Measurements from ENCODE around the gene GABBR1. TPM values are rescaled to one million over a fixed set of nuclear protein-coding genes. Genes with fewer than 3 reads are reported as not detected.

The GABBR1 gene
- total RNA-seq, 4 donors from 2014 or later, result 11.5 to 40.4 (median 30.5) TPM

- no peak for TF ChIP-seq POLR2A (IDR thresholded peaks at IDR 0.05)
- no peak for TF ChIP-seq EP300 (IDR thresholded peaks at IDR 0.05; ENCODE audit: low read depth)
- no peak for TF ChIP-seq CTCF (IDR thresholded peaks at IDR 0.05)
- TF ChIP-seq POLR2AphosphoS5 (IDR thresholded peaks at IDR 0.05), result no peak
- no peak for DNase-seq
These were observed 80.4 kb downstream of the GABBR1 start for GRCh38 chr6:29552512-29553051.

GRCh38 chr6:29547573-29547972, 85.4 kb downstream of the GABBR1 start:
- Histone ChIP-seq H3K27me3 (peaks cover 4% of the 10 kb centered on the region), H3K4me1 (no peaks in the 10 kb centered on the region), H3K4me3 (no peak overlapping the region), H3K9me3 (no peaks in the 10 kb centered on the region), H3K27ac (no peak overlapping the region), H3K36me3 (no peaks in the 10 kb centered on the region)
- DNase-seq, result no peak
- intact Hi-C loops (cut with DNase I; ENCODE audit: low total_unique reads), result no loop called here
- in situ Hi-C loops (cut with MboI; ENCODE audit: low pct_ligation_motif_present in 1 of 4, low pct_unique_long_range_greater_than_20kb in 1 of 4, low sequenced_read_pairs in 3 of 4), result no loop called here
- TF ChIP-seq POLR2A (IDR thresholded peaks at IDR 0.05), result no peak
- no peak for TF ChIP-seq CTCF (IDR thresholded peaks at IDR 0.05)
- no peak for TF ChIP-seq POLR2AphosphoS5 (IDR thresholded peaks at IDR 0.05)
- TF ChIP-seq EP300 (IDR thresholded peaks at IDR 0.05; ENCODE audit: low read depth), result no peak
- 50 to 55% methylated on average over 2 to 3 of the region's 3 CpGs for WGBS, 2 donors (ENCODE audit: low coverage in 1 of 2)

More at GRCh38 chr6:29552512-29553051, 80.4 kb downstream of the GABBR1 start:
- intact Hi-C loops (cut with DNase I; ENCODE audit: low total_unique reads) (no loop called here), in situ Hi-C loops (cut with MboI; ENCODE audit: low pct_ligation_motif_present in 1 of 4, low pct_unique_long_range_greater_than_20kb in 1 of 4, low sequenced_read_pairs in 3 of 4) (no loop called here)
- no peaks in the 10 kb centered on the region for H3K9me3 ChIP-seq
- peaks cover 52% of the 10 kb centered on the region for H3K27me3 ChIP-seq
- peaks cover 4 to 15% (median 9%) of the 10 kb centered on the region in 4 donors for H3K4me1 ChIP-seq
- peak overlapping the region in 1 of 4 donors; percentile 49 for H3K27ac ChIP-seq
- H3K4me3 ChIP-seq, result peak overlapping the region in 2 of 4 donors; percentile 31 to 49
- no peaks in the 10 kb centered on the region for H3K36me3 ChIP-seq
- 24% methylated on average over 3 to 5 of the region's 5 CpGs for WGBS, 2 donors (ENCODE audit: low coverage in 1 of 2)

- WGBS, 2 donors (ENCODE audit: low coverage in 1 of 2), result 62 to 72% methylated on average over 3 to 4 of the region's 4 CpGs
- Histone ChIP-seq H3K27ac (no peak overlapping the region), H3K27me3 (no peaks in the 10 kb centered on the region), H3K9me3 (no peaks in the 10 kb centered on the region), H3K4me3 (no peak overlapping the region), H3K4me1 (no peaks in the 10 kb centered on the region), H3K36me3 (no peaks in the 10 kb centered on the region)
- no peak for DNase-seq
- intact Hi-C loops (cut with DNase I; ENCODE audit: low total_unique reads), result no loop called here
- no peak for TF ChIP-seq POLR2AphosphoS5 (IDR thresholded peaks at IDR 0.05)
- TF ChIP-seq CTCF (IDR thresholded peaks at IDR 0.05), result no peak
- TF ChIP-seq POLR2A (IDR thresholded peaks at IDR 0.05), result no peak
- TF ChIP-seq EP300 (IDR thresholded peaks at IDR 0.05; ENCODE audit: low read depth), result no peak
- in situ Hi-C loops (cut with MboI; ENCODE audit: low pct_ligation_motif_present in 1 of 4, low pct_unique_long_range_greater_than_20kb in 1 of 4, low sequenced_read_pairs in 3 of 4), result no loop called here
These were observed 95.1 kb downstream of the GABBR1 start for GRCh38 chr6:29537714-29538403.

GRCh38 chr6:29532320-29532951, 100.5 kb downstream of the GABBR1 start:
- Histone ChIP-seq H3K4me1 (no peaks in the 10 kb centered on the region), H3K9me3 (no peaks in the 10 kb centered on the region), H3K27ac (no peak overlapping the region), H3K27me3 (no peaks in the 10 kb centered on the region), H3K36me3 (no peaks in the 10 kb centered on the region), H3K4me3 (no peak overlapping the region)
- DNase-seq, result no peak
- 58% methylated on average over 2 of the region's 2 CpGs; no CpG with 5 or more reads in 1 of the 2 donors for WGBS, 2 donors (ENCODE audit: low coverage in 1 of 2)
- TF ChIP-seq POLR2A (IDR thresholded peaks at IDR 0.05), result no peak
- TF ChIP-seq CTCF (IDR thresholded peaks at IDR 0.05), result no peak
- no peak for TF ChIP-seq POLR2AphosphoS5 (IDR thresholded peaks at IDR 0.05)
- TF ChIP-seq EP300 (IDR thresholded peaks at IDR 0.05; ENCODE audit: low read depth), result no peak
- intact Hi-C loops (cut with DNase I; ENCODE audit: low total_unique reads) (no loop called here), in situ Hi-C loops (cut with MboI; ENCODE audit: low pct_ligation_motif_present in 1 of 4, low pct_unique_long_range_greater_than_20kb in 1 of 4, low sequenced_read_pairs in 3 of 4) (no loop called here)
